HepG2 (cell line): ENCODE data around the gene SAE1. TPM values are rescaled to one million over a fixed set of nuclear protein-coding genes. Genes with fewer than 3 reads are reported as not detected.

Source experiments
- BORCS8-MEF2B ChIP-seq: sonication (generic); formaldehyde crosslinking; IDR thresholded peaks from 2 replicates; pipeline ENCODE4 v1.8.0; 2022; ENCODE audit warnings: mild to moderate bottlenecking, missing genetic modification reagents
- BRF2 ChIP-seq: sonication (generic); formaldehyde crosslinking; IDR thresholded peaks from 2 replicates; pipeline ENCODE4 v1.8.1; 2022; ENCODE audit warnings: mild to moderate bottlenecking, missing genetic modification reagents
- CC2D1A ChIP-seq: sonication (generic); formaldehyde crosslinking; IDR thresholded peaks from 2 replicates; pipeline ENCODE4 v1.8.1; 2023; ENCODE audit warnings: mild to moderate bottlenecking, missing genetic modification reagents
- FOSL1 ChIP-seq: sonication (generic); formaldehyde crosslinking; IDR thresholded peaks from 2 replicates; pipeline ENCODE4 v1.9.0; 2021; ENCODE audit warnings: missing genetic modification reagents, borderline replicate concordance
- MED1 ChIP-seq: sonication (generic); formaldehyde crosslinking; IDR thresholded peaks from 2 replicates; pipeline ENCODE4 v1.4.0; 2020; ENCODE audit warnings: missing genetic modification reagents
- NAIF1 ChIP-seq: sonication (generic); formaldehyde crosslinking; IDR thresholded peaks from 2 replicates; pipeline ENCODE4 v1.5.0; 2020; ENCODE audit warnings: mild to moderate bottlenecking, missing genetic modification reagents, borderline replicate concordance
- POGK ChIP-seq: sonication (generic); formaldehyde crosslinking; conservative IDR thresholded peaks from 2 replicates; pipeline ENCODE4 v1.8.0; 2022; ENCODE audit warnings: mild to moderate bottlenecking, moderate library complexity, missing genetic modification reagents
- RERE ChIP-seq: IDR thresholded peaks from 2 replicates; pipeline ENCODE4 v1.6.1; 2016; ENCODE audit warnings: low read depth, missing genetic modification reagents, missing compliant biosample characterization
- ZNF10 ChIP-seq: sonication (generic); formaldehyde crosslinking; IDR thresholded peaks from 2 replicates; pipeline ENCODE4 v1.4.0; 2020; ENCODE audit warnings: mild to moderate bottlenecking, low read depth, missing genetic modification reagents, borderline replicate concordance
- ZXDC ChIP-seq: sonication (generic); formaldehyde crosslinking; IDR thresholded peaks from 2 replicates; pipeline ENCODE4 v1.5.0; 2020; ENCODE audit warnings: mild to moderate bottlenecking, missing genetic modification reagents
- polyA plus RNA-seq, 8 experiments: library from polyadenylated mRNA; depleted of rRNA in 3 of 8; stranded (reverse) in 7 of 8; unstranded in 1 of 8; fragments of >200 nt; fragmentation: Illumina TruSeq in 4 of 8; extraction: Trizol in 4 of 8; gene quantifications; 2 replicates each; pipeline versions ENCODE4 v1.2.1 to v1.2.3, GENCODE V29; 2011 to 2016; ENCODE audit warnings: low read depth in 4 of 8, missing spikeins in 1 of 8, mixed read lengths in 1 of 8; ENCODE audit not compliant: insufficient read depth in 1 of 8
- total RNA-seq, 5 experiments: library from RNA; depleted of rRNA; stranded (reverse); fragments of >200 nt; fragmentation: Illumina TruSeq; extraction: Trizol; gene quantifications; 2 replicates each; pipeline ENCODE4 v1.2.3, GENCODE V29; 2016; ENCODE audit warnings: low read depth in 1 of 5
- TF ChIP-seq, protein P1 (sequence below): sonication (generic); formaldehyde crosslinking; IDR thresholded peaks from 2 replicates; pipeline ENCODE4 v1.5.1; 2020; ENCODE audit warnings: mild to moderate bottlenecking, moderate library complexity, missing genetic modification reagents
- TF ChIP-seq, protein P2 (sequence below): sonication (generic); formaldehyde crosslinking; IDR thresholded peaks from 2 replicates; pipeline ENCODE4 v1.8.0; 2022; ENCODE audit warnings: missing genetic modification reagents, mild to moderate bottlenecking, inconsistent platforms, borderline replicate concordance

The SAE1 gene
- total and polyA plus RNA-seq, 2 of the 13 experiments (the other 11 are each of a cell fraction or from before 2014, with no cell fraction given): 87.6 to 197 TPM

- TF ChIP-seq ZXDC (CRISPR knock-in tag) (peak; percentile 92), ZNF10 (no peak), FOSL1 (CRISPR knock-in tag) (peak; percentile 73; the same call in 1 of the 2 replicates), CC2D1A (CRISPR knock-in tag) (no peak), NAIF1 (CRISPR knock-in tag) (no peak; the same call in 1 of the 2 replicates), BRF2 (CRISPR knock-in tag) (0 out of 2 replicates have a peak, but pooled peaks have one; percentile 34), MED1 (CRISPR knock-in tag) (peak; percentile 85), POGK (CRISPR knock-in tag) (0 out of 2 replicates have a peak, but pooled peaks have one; percentile 44), BORCS8-MEF2B (0 out of 2 replicates have a peak, but pooled peaks have one; percentile 52), RERE (CRISPR knock-in tag) (0 out of 2 replicates have a peak, but pooled peaks have one; percentile 15)
- TF ChIP-seq, protein P1, sequence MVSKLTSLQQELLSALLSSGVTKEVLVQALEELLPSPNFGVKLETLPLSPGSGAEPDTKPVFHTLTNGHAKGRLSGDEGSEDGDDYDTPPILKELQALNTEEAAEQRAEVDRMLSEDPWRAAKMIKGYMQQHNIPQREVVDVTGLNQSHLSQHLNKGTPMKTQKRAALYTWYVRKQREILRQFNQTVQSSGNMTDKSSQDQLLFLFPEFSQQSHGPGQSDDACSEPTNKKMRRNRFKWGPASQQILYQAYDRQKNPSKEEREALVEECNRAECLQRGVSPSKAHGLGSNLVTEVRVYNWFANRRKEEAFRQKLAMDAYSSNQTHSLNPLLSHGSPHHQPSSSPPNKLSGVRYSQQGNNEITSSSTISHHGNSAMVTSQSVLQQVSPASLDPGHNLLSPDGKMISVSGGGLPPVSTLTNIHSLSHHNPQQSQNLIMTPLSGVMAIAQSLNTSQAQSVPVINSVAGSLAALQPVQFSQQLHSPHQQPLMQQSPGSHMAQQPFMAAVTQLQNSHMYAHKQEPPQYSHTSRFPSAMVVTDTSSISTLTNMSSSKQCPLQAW (CRISPR knock-in tag): peak; percentile 6; the same call in 1 of the 2 replicates
- TF ChIP-seq, protein P2, sequence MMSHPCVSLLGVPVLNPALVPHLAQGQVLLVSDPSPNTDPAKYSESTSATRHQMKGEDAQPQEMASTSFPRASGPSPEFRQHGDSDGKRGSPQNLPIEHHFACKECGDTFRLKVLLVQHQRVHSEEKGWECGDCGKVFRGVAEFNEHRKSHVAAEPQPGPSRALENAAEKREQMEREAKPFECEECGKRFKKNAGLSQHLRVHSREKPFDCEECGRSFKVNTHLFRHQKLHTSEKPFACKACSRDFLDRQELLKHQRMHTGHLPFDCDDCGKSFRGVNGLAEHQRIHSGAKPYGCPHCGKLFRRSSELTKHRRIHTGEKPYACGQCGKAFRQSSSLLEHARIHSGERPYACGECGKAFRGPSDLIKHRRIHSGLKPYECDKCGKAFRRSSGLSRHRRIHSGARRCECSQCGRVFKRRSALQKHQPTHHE (CRISPR knock-in tag): 0 out of 2 replicates have a peak, but pooled peaks have one; percentile 60
Observed at GRCh38 chr19:47225746-47226425, 95.3 kb downstream of the SAE1 start (continued).
